Activated CD4-positive, alpha-beta T cell treated with anti-CD3 and anti-CD28 coated beads for 36 hours (primary cell): ENCODE data around the gene GLIPR2. TPM values are rescaled to one million over a fixed set of nuclear protein-coding genes. Genes with fewer than 3 reads are reported as not detected.

Experiments
- ATAC-seq: fragments of 200-7000 bp; cut with Tn5 transposase; one replicate; pipeline ENCODE4 v1.10.0; 2021; ENCODE audit warnings: mild to moderate bottlenecking, moderate library complexity
- CTCF ChIA-PET: fragments of 350-600 bp; sonication (Branson Sonifier 250); formaldehyde crosslinking; loops from one replicate; lab custom pipeline; 2021; ENCODE audit warnings: antibody characterized with exemption; lab: Charles Lee
- POLR2A ChIA-PET: fragments of 350-600 bp; sonication (Branson Sonifier 250); formaldehyde crosslinking; loops from one replicate; lab custom pipeline; 2021; ENCODE audit warnings: antibody characterized with exemption, inconsistent platforms; lab: Charles Lee
- DNase-seq: peaks from one replicate; pipeline ENCODE4 v3.0.0-alpha.2; 2020
- H3K27ac Mint-ChIP-seq: one replicate; pipeline ENCODE4 v1.8.0; 2021; ENCODE audit warnings: mixed read lengths
- H3K27me3 Mint-ChIP-seq: one replicate; pipeline ENCODE4 v1.8.0; 2021; ENCODE audit warnings: mixed read lengths
- H3K36me3 Mint-ChIP-seq: one replicate; pipeline ENCODE4 v1.8.0; 2021; ENCODE audit warnings: low read depth, mixed read lengths
- H3K4me1 Mint-ChIP-seq: one replicate; pipeline ENCODE4 v1.8.0; 2021; ENCODE audit warnings: mixed read lengths
- H3K4me3 Mint-ChIP-seq: one replicate; pipeline ENCODE4 v1.8.0; 2021; ENCODE audit warnings: mild to moderate bottlenecking, moderate library complexity, mixed read lengths
- H3K9me3 Mint-ChIP-seq: one replicate; pipeline ENCODE4 v1.8.0; 2021; ENCODE audit warnings: low read depth, mixed read lengths
- intact Hi-C, 2 experiments: fragments of 100-400 bp; cut with DNase I in 1 of 2; cut with micrococcal nuclease in 1 of 2; formaldehyde crosslinking; loops; one replicate each; pipeline versions ENCODE4 v1.14.2 to v1.15.1; 2022 to 2024; cut with DNase I, micrococcal nuclease
- total RNA-seq, 2 experiments: library from RNA; stranded (reverse); gene quantifications; one replicate each; pipeline ENCODE4 v1.2.3, GENCODE V29; 2021

The GLIPR2 gene
- total RNA-seq, 2 experiments from 2014 or later, result 13.7 to 18.4 TPM

GRCh38 chr9:36134761-36135505 is 1.6 kb upstream of the GLIPR2 start:
- Mint-ChIP-seq H3K36me3 (no peaks in the 10 kb centered on the region), H3K9me3 (no peaks in the 10 kb centered on the region), H3K4me1 (peaks cover 31% of the 10 kb centered on the region), H3K4me3 (no peak overlapping the region), H3K27me3 (no peaks in the 10 kb centered on the region), H3K27ac (no peak overlapping the region)
- ATAC-seq, result no peak
- CTCF ChIA-PET, result no interaction called here
- DNase-seq, result no peak
- POLR2A ChIA-PET, result no interaction called here
- intact Hi-C loops, result loop anchor here (5.0 kb wide), 3 partner anchors 33 to 352 kb away; no protein-coding TSS in a partner anchor

GRCh38 chr9:36135741-36136271 is 727 bp upstream of the GLIPR2 start:
- ChIA-PET POLR2A (interaction anchor here (1.5 kb wide), 1 partner anchor 55 kb away, joined by 6 read pairs; the partner anchor contains the start of gene CLTA), CTCF (interaction anchor here (0.6 to 1.5 kb wide), 4 partner anchors 28 to 1808 kb away, joined by 3 to 15 read pairs (median 6); no protein-coding TSS in a partner anchor)
- intact Hi-C loops, result loop anchor here (1.0 to 5.0 kb wide), 11 partner anchors 8 to 351 kb away; partner anchors contain the start of genes CLTA (in 1 of the 2), GNE (in 1 of the 2) and RECK (in 1 of the 2)
- Mint-ChIP-seq H3K27ac (no peak overlapping the region), H3K27me3 (no peaks in the 10 kb centered on the region), H3K4me3 (peak overlapping the region; percentile 67), H3K9me3 (no peaks in the 10 kb centered on the region), H3K36me3 (no peaks in the 10 kb centered on the region), H3K4me1 (peaks cover 39% of the 10 kb centered on the region)
- DNase-seq, result no peak
- no peak for ATAC-seq

GRCh38 chr9:36136894-36137391 is 410 bp downstream of the GLIPR2 start:
- H3K4me3 Mint-ChIP-seq, result peak overlapping the region; percentile 81
- H3K27me3 Mint-ChIP-seq, result no peaks in the 10 kb centered on the region
- ChIA-PET CTCF (interaction anchor here (1.0 to 1.6 kb wide), 6 partner anchors 15 to 37 kb away, joined by 3 to 15 read pairs (median 7); partner anchors contain the start of gene CCIN), POLR2A (interaction anchor here (0.5 to 1.5 kb wide), 3 partner anchors 26 to 531 kb away, joined by 3 to 6 read pairs (median 4); partner anchors contain the start of gene CLTA)
- H3K36me3 Mint-ChIP-seq, result no peaks in the 10 kb centered on the region
- peak overlapping the region; percentile 48 for H3K27ac Mint-ChIP-seq
- peaks cover 51% of the 10 kb centered on the region for H3K4me1 Mint-ChIP-seq
- no peaks in the 10 kb centered on the region for H3K9me3 Mint-ChIP-seq
- DNase-seq (no peak), ATAC-seq (peak; percentile 5)
- intact Hi-C loops, result loop anchor here (1.0 to 5.0 kb wide), 11 partner anchors 7 to 350 kb away; partner anchors contain the start of genes CLTA (in 1 of the 2), GNE (in 1 of the 2) and RECK (in 1 of the 2)

GRCh38 chr9:36137392-36138004 is 965 bp downstream of the GLIPR2 start:
- ChIA-PET POLR2A (interaction anchor here (1.1 to 1.5 kb wide), 2 partner anchors 26 to 53 kb away, joined by 3 to 6 read pairs; partner anchors contain the start of gene CLTA), CTCF (interaction anchor here (1.1 to 1.6 kb wide), 4 partner anchors 14 to 31 kb away, joined by 3 to 14 read pairs (median 7); partner anchors contain the start of gene CCIN)
- peaks cover 56% of the 10 kb centered on the region for H3K4me1 Mint-ChIP-seq
- H3K9me3 Mint-ChIP-seq, result no peaks in the 10 kb centered on the region
- no peaks in the 10 kb centered on the region for H3K27me3 Mint-ChIP-seq
- DNase-seq (peak; percentile 23), ATAC-seq (no peak)
- peak overlapping the region; percentile 48 for H3K27ac Mint-ChIP-seq
- intact Hi-C loops, result loop anchor here (1.0 to 5.0 kb wide), 7 partner anchors 13 to 350 kb away; no protein-coding TSS in a partner anchor
- no peaks in the 10 kb centered on the region for H3K36me3 Mint-ChIP-seq
- peak overlapping the region; percentile 81 for H3K4me3 Mint-ChIP-seq

GRCh38 chr9:36138496-36138895 is 2.0 kb downstream of the GLIPR2 start:
- intact Hi-C loops, result loop anchor here (5.0 kb wide), 3 partner anchors 36 to 349 kb away; no protein-coding TSS in a partner anchor
- ChIA-PET CTCF (no interaction called here), POLR2A (no interaction called here)
- Mint-ChIP-seq H3K9me3 (no peaks in the 10 kb centered on the region), H3K36me3 (no peaks in the 10 kb centered on the region), H3K4me3 (no peak overlapping the region), H3K27ac (no peak overlapping the region), H3K27me3 (no peaks in the 10 kb centered on the region), H3K4me1 (peaks cover 66% of the 10 kb centered on the region)
- DNase-seq (no peak), ATAC-seq (no peak)

GRCh38 chr9:36138901-36139300 is 2.4 kb downstream of the GLIPR2 start:
- Mint-ChIP-seq H3K4me3 (no peak overlapping the region), H3K27ac (no peak overlapping the region), H3K27me3 (no peaks in the 10 kb centered on the region), H3K9me3 (no peaks in the 10 kb centered on the region), H3K4me1 (peaks cover 70% of the 10 kb centered on the region), H3K36me3 (peaks cover 1% of the 10 kb centered on the region)
- no peak for DNase-seq
- intact Hi-C loops, result loop anchor here (5.0 kb wide), 3 partner anchors 37 to 348 kb away; no protein-coding TSS in a partner anchor
- no peak for ATAC-seq
- ChIA-PET POLR2A (no interaction called here), CTCF (interaction anchor here (0.6 to 1.6 kb wide), 2 partner anchors 37 to 303 kb away, joined by 3 read pairs; no protein-coding TSS in a partner anchor)

GRCh38 chr9:36140086-36141084 is 3.9 kb downstream of the GLIPR2 start:
- Mint-ChIP-seq H3K4me3 (peak overlapping the region; percentile 46), H3K4me1 (peaks cover 85% of the 10 kb centered on the region), H3K36me3 (peaks cover 13% of the 10 kb centered on the region), H3K9me3 (peaks cover 2% of the 10 kb centered on the region), H3K27ac (peak overlapping the region; percentile 75), H3K27me3 (no peaks in the 10 kb centered on the region)
- DNase-seq, result peak; percentile 68
- intact Hi-C loops, result loop anchor here (1.0 kb wide), 2 partner anchors 11 to 104 kb away; partner anchors contain the start of gene RECK (in 1 of the 2)
- ChIA-PET CTCF (interaction anchor here (0.6 to 1.6 kb wide), 5 partner anchors 26 to 389 kb away, joined by 3 to 8 read pairs (median 3); no protein-coding TSS in a partner anchor), POLR2A (no interaction called here)
- peak; percentile 6 for ATAC-seq

GRCh38 chr9:36141288-36141687 is 4.8 kb downstream of the GLIPR2 start:
- ChIA-PET CTCF (interaction anchor here (1.0 kb wide), 1 partner anchor 26 kb away, joined by 3 read pairs; no protein-coding TSS in a partner anchor), POLR2A (no interaction called here)
- Mint-ChIP-seq H3K4me3 (no peak overlapping the region), H3K4me1 (peaks cover 90% of the 10 kb centered on the region), H3K27ac (no peak overlapping the region), H3K36me3 (peaks cover 22% of the 10 kb centered on the region), H3K9me3 (peaks cover 11% of the 10 kb centered on the region), H3K27me3 (no peaks in the 10 kb centered on the region)
- intact Hi-C loops, result no loop called here
- no peak for ATAC-seq
- no peak for DNase-seq

GRCh38 chr9:36141761-36142160 is 5.2 kb downstream of the GLIPR2 start:
- ChIA-PET POLR2A (no interaction called here), CTCF (interaction anchor here (1.0 to 1.4 kb wide), 3 partner anchors 9 to 25 kb away, joined by 3 to 4 read pairs (median 3); no protein-coding TSS in a partner anchor)
- Mint-ChIP-seq H3K36me3 (peaks cover 24% of the 10 kb centered on the region), H3K4me1 (peaks cover 91% of the 10 kb centered on the region), H3K9me3 (peaks cover 12% of the 10 kb centered on the region), H3K4me3 (no peak overlapping the region), H3K27ac (peak overlapping the region; percentile 72), H3K27me3 (no peaks in the 10 kb centered on the region)
- no peak for ATAC-seq
- intact Hi-C loops, result no loop called here
- no peak for DNase-seq
